K562 treated with DMSO at 1 percent for 48 hours (cell line): ENCODE measurements around the gene CD37. TPM values are rescaled to one million over a fixed set of nuclear protein-coding genes. Genes with fewer than 3 reads are reported as not detected.

Experiments used
- total RNA-seq: library from RNA; unstranded; fragments of 300-600 nt; gene quantifications from 2 replicates; pipeline ENCODE4 v1.2.3, GENCODE V29; 2022; ENCODE audit warnings: low replicate concordance; ENCODE audit errors: extremely low read depth

CD37 gene
- not detected in 2 replicates for total RNA-seq

GRCh38 chr19:49335071-49335783, at the start of gene CD37:
CD37 (plus strand) TSS chr19:49335406; CDS start chr19:49335541, 135 bp downstream.

GRCh38 chr19:49324801-49325576, 10.2 kb upstream of the CD37 start, which contains the start of gene SLC6A16:
SLC6A16 (minus strand) TSS chr19:49325191; CDS start chr19:49311347, 13,844 bp downstream.

GRCh38 chr19:49362048-49362928, 27.1 kb downstream of the CD37 start, which contains the start of gene TEAD2:
TEAD2 (minus strand) TSS chr19:49362416; CDS start chr19:49360075, 2,341 bp downstream.

GRCh38 chr19:49363268-49364082, 28.3 kb downstream of the CD37 start, which contains the start of gene DKKL1:
DKKL1 (plus strand) TSS chr19:49363877; CDS start chr19:49363999, 122 bp downstream.

GRCh38 chr19:49387936-49388372, 52.7 kb downstream of the CD37 start, which contains the start of gene KASH5:
KASH5 (plus strand) TSS chr19:49388249; CDS start chr19:49390884, 2,635 bp downstream.

Other genes with a start within 250 kb of the CD37 start
- not detected in 2 replicates for gene SNRNP70, start 250.0 kb upstream of the CD37 start, total RNA-seq
- gene LIN7B, start 221.0 kb upstream of the CD37 start, total RNA-seq, result not detected in 2 replicates
- not detected in 2 replicates for gene C19orf73, start 216.3 kb upstream of the CD37 start, total RNA-seq
- gene PPFIA3, start 215.9 kb upstream of the CD37 start, total RNA-seq, result not detected in 2 replicates
- not detected in 2 replicates for gene HRC, start 180.0 kb upstream of the CD37 start, total RNA-seq
- gene TRPM4, start 177.6 kb upstream of the CD37 start, total RNA-seq, result 127 TPM in 1 of 2 replicates, not detected in the other
- gene SLC6A16, start 10.2 kb upstream of the CD37 start, total RNA-seq, result not detected in 2 replicates
- not detected in 2 replicates for gene TEAD2, start 27.0 kb downstream of the CD37 start, total RNA-seq
- not detected in 2 replicates for gene DKKL1, start 28.5 kb downstream of the CD37 start, total RNA-seq
- not detected in 2 replicates for gene KASH5, start 52.8 kb downstream of the CD37 start, total RNA-seq
- gene PTH2, start 88.0 kb downstream of the CD37 start, total RNA-seq, result not detected in 2 replicates
- gene GFY, start 90.0 kb downstream of the CD37 start, total RNA-seq, result not detected in 2 replicates
- not detected in 2 replicates for gene SLC17A7, start 106.1 kb downstream of the CD37 start, total RNA-seq
- not detected in 2 replicates for gene PIH1D1, start 116.4 kb downstream of the CD37 start, total RNA-seq
- not detected in 2 replicates for gene ALDH16A1, start 117.8 kb downstream of the CD37 start, total RNA-seq
- gene FLT3LG, start 138.8 kb downstream of the CD37 start, total RNA-seq, result not detected in 2 replicates
- 3,760 and 3,772 TPM in 2 replicates for gene RPL13A, start 152.2 kb downstream of the CD37 start, total RNA-seq
- gene RPS11, start 161.0 kb downstream of the CD37 start, total RNA-seq, result 2,330 TPM in 1 of 2 replicates, not detected in the other
- not detected in 2 replicates for gene FCGRT, start 177.3 kb downstream of the CD37 start, total RNA-seq
- gene RCN3, start 192.6 kb downstream of the CD37 start, total RNA-seq, result not detected in 2 replicates
- 906 TPM in 1 of 2 replicates, not detected in the other for gene NOSIP, start 245.2 kb downstream of the CD37 start, total RNA-seq
- not detected in 2 replicates for gene PRRG2, start 245.9 kb downstream of the CD37 start, total RNA-seq